G401 (cell line): Measurements from ENCODE around the gene CLDN1. TPM values are rescaled to one million over a fixed set of nuclear protein-coding genes. Genes with fewer than 3 reads are reported as not detected.

ENCODE experiments used
- DNase-seq: peaks from one replicate; pipeline ENCODE4 v3.0.0-alpha.2; 2015; ENCODE audit warnings: low spot score
- in situ Hi-C: cut with HindIII; loops from 2 replicates; pipeline ENCODE4 v1.10.0; 2016; ENCODE audit warnings: low sequenced_read_pairs, mixed read lengths
- total RNA-seq: library from RNA; depleted of rRNA; stranded (reverse); fragments of >200 nt; shearing (Covaris generic); gene quantifications from 2 replicates; pipeline ENCODE4 v1.2.3, GENCODE V29; 2014; rRNA removed

Gene CLDN1
- total RNA-seq, 1 experiment from 2014 or later = not detected

GRCh38 chr3:190260301-190260700 lies 61.9 kb downstream of the CLDN1 start:
- no peak for DNase-seq
- in situ Hi-C loops = no loop called here

- in situ Hi-C loops = no loop called here
- no peak for DNase-seq
These were observed 63.6 kb downstream of the CLDN1 start for GRCh38 chr3:190258634-190259033.

Other genes starting within 250 kb of the CLDN1 start
- 56.7 and 102 TPM in 2 replicates for gene P3H2, start 201.5 kb downstream of the CLDN1 start, total RNA-seq
- not detected in 2 replicates for gene CLDN16, start 65.7 kb upstream of the CLDN1 start, total RNA-seq
- gene TMEM207, start 127.5 kb upstream of the CLDN1 start, total RNA-seq = not detected in 2 replicates
- not detected in 2 replicates for gene IL1RAP, start 191.6 kb upstream of the CLDN1 start, total RNA-seq